Effector memory CD8-positive, alpha-beta T cell (primary cell): ENCODE data around the gene C3orf62.
A peak's percentile ranks its signal among the peaks of the same experiment; 100 is the strongest.

Experiments used
- ATAC-seq: fragments of 150-1000 bp; cut with Tn5 transposase; replicated peaks from 2 replicates; pipeline ENCODE4 v1.10.0; 2021; ENCODE audit warnings: mild to moderate bottlenecking, moderate library complexity
- DNase-seq, 3 experiments: peaks; one replicate each; pipeline ENCODE4 v3.0.0; 2021
- H3K27ac Mint-ChIP-seq, 2 donors: one replicate each; pipeline ENCODE4 v1.8.0; 2022; ENCODE audit warnings: mild to moderate bottlenecking in 2 of 2, mixed read lengths in 2 of 2, moderate library complexity in 2 of 2
- H3K27me3 Mint-ChIP-seq, 2 donors: one replicate each; pipeline ENCODE4 v1.8.0; 2022; ENCODE audit warnings: mixed read lengths in 2 of 2
- H3K36me3 Mint-ChIP-seq: one replicate; pipeline ENCODE4 v1.8.0; 2022; ENCODE audit warnings: mild to moderate bottlenecking, moderate library complexity, mixed read lengths; ENCODE audit not compliant: insufficient read depth
- H3K4me1 Mint-ChIP-seq, 2 donors: one replicate each; pipeline ENCODE4 v1.8.0; 2022; ENCODE audit warnings: low read depth in 2 of 2, mixed read lengths in 2 of 2
- H3K4me3 Mint-ChIP-seq, 2 donors: one replicate each; pipeline ENCODE4 v1.8.0; 2022; ENCODE audit warnings: mild to moderate bottlenecking in 2 of 2, mixed read lengths in 2 of 2, moderate library complexity in 2 of 2
- H3K9me3 Mint-ChIP-seq, 2 donors: one replicate each; pipeline ENCODE4 v1.8.0; 2022; ENCODE audit warnings: mixed read lengths in 2 of 2
- total RNA-seq, 9 experiments: gene quantifications; one replicate each; lab custom pipeline; 2026; lab: John Stamatoyannopoulos, UW

The C3orf62 gene
- 8.9 to 16.1 (median 10.9) reads per million in 9 experiments for total RNA-seq

DNA sequence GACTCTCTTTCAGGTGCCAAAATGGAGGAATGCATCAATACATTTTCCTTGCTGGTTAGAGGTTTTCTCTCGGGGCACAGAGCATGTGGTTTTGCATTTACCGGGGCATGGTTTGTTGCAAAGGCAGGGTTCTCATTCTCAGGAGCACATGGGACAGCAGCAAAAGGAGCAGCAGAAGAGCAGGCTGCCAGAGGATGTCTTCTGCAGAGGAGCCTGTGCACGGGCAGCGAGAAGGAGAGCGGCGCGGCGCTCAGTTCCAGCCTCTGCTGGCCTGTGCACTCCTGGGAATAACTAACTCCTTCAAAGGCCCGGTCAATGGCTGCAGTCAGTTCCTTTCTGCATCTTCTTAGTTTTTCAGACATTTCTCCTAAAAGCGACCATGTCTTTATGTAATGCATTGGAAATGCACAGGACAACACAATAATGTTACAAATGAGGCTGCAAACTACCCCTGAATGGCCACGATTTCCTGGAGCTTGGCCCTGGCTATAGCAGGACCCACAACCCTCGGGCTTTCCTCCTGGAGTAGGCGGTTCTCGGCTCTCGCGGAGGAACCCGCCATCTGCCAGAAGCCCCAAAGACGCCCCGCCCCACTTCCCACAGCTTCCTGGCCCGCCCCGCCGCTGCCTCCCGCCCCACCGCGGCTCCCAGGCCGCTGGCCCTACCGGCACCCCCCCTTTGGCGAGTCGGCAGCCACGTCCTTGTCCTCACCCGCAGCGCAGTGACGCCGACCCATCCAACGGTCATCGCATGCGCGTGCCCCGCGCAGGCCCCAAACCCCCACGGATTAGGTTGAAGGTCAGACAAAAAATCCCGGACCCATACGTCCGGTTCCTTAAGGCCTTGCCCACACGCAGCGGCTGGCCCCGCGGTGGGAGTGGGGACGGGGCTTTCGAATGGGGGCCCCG lies at the start of gene C3orf62:
C3orf62 (minus strand) TSS at position 758 of the 908 bp plus-strand sequence; CDS start at position 398, 360 bp downstream.
- ATAC-seq: peak; percentile 88
- Mint-ChIP-seq H3K9me3 (no peaks in the 10 kb centered on the region), H3K27ac (peak within 1 kb of the TSS; percentile 88 to 94), H3K4me1 (peaks cover 16 to 22% of the 10 kb centered on the region in 2 donors), H3K4me3 (peak within 1 kb of the TSS; percentile 78 to 88), H3K27me3 (no peaks in the 10 kb centered on the region), H3K36me3 (peaks cover 31% of the 10 kb centered on the region)
- DNase-seq: peak; percentile 50 to 56 (median 53)

DNA sequence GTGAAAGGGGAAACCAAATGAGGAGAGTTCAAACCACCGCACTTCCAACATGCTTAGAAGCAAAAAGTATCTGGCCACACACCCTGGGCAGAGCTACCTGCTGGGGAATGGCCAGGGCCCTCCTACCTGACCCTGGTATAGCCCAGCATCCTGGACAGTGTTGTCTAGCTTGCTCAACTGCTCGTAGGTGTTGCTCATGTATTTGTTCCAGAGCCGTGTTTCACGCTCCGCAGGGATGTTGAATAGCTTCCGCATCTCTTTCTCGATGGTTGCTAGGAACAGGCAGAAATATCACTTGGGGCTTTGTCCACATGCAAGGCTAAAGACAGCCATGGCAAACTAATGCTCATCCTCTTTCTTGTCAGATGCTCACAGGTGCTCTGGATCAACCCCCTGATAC lies 47.7 kb upstream of the C3orf62 start:
- H3K27ac Mint-ChIP-seq: peak overlapping the region in 1 of 2 donors; percentile 65
- H3K4me3 Mint-ChIP-seq: no peak overlapping the region
- DNase-seq (no peak), ATAC-seq (no peak)
- no peaks in the 10 kb centered on the region for H3K9me3 Mint-ChIP-seq
- H3K4me1 Mint-ChIP-seq: peaks cover 0 to 7% of the 10 kb centered on the region in 2 donors
- no peaks in the 10 kb centered on the region for H3K27me3 Mint-ChIP-seq
- peaks cover 94% of the 10 kb centered on the region for H3K36me3 Mint-ChIP-seq

- Mint-ChIP-seq H3K9me3 (no peaks in the 10 kb centered on the region), H3K36me3 (peaks cover 84% of the 10 kb centered on the region), H3K27me3 (no peaks in the 10 kb centered on the region), H3K4me3 (no peak overlapping the region), H3K4me1 (peaks cover 0 to 3% of the 10 kb centered on the region in 2 donors), H3K27ac (no peak overlapping the region)
- no peak for ATAC-seq
- no peak for DNase-seq
Measured at GRCh38 chr3:49316696-49317457, 39.8 kb upstream of the C3orf62 start.

DNA sequence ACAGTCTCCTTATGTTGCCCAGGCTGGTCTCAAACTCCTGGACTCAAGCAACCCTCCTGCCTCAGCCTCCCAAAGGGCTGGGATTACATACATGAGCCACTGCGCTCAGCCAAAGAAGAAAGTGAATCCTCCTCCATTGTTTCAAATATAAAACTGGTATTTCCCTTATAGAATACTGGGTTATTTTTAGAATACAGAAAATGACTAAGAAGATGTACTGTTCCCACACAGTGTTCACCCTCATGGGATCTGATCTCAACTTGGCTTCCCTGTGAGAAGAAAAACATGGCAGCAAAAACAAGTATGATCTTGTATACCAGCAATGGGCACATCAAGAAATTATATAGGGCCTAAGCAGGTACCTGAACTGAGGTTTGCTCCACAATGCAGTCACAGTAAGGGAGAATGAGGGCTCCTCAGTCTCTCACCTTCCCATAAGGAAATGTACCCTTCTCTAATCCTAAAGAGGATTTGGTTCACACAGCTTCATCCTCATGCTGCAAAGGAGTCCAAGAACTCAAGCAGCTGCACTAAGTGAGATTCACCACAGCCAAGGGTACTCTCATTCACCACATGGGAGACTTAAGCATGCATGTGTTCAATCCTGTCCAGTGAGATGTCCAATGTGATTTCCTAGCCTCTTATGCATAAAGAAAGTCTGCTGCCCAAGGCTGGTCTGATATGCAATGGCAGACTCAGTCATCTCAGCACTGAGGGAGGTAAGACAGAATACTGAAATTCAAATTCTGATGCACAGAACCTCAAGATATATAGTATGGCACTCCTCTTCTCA lies 37.1 kb upstream of the C3orf62 start:
- Mint-ChIP-seq H3K4me3 (no peak overlapping the region), H3K27me3 (no peaks in the 10 kb centered on the region), H3K9me3 (no peaks in the 10 kb centered on the region), H3K4me1 (peaks cover under 1 to 7% of the 10 kb centered on the region in 2 donors), H3K27ac (peak overlapping the region in 1 of 2 donors; percentile 25), H3K36me3 (peaks cover 82% of the 10 kb centered on the region)
- ATAC-seq (no peak), DNase-seq (no peak)

- peaks cover 3 to 7% of the 10 kb centered on the region in 2 donors for H3K4me1 Mint-ChIP-seq
- ATAC-seq: no peak
- no peaks in the 10 kb centered on the region for H3K27me3 Mint-ChIP-seq
- H3K4me3 Mint-ChIP-seq: no peak overlapping the region
- H3K27ac Mint-ChIP-seq: peak overlapping the region in 1 of 2 donors; percentile 0
- no peak for DNase-seq
- H3K36me3 Mint-ChIP-seq: peaks cover 78% of the 10 kb centered on the region
- H3K9me3 Mint-ChIP-seq: no peaks in the 10 kb centered on the region
Measured at GRCh38 chr3:49311283-49311682, 34.3 kb upstream of the C3orf62 start.

DNA sequence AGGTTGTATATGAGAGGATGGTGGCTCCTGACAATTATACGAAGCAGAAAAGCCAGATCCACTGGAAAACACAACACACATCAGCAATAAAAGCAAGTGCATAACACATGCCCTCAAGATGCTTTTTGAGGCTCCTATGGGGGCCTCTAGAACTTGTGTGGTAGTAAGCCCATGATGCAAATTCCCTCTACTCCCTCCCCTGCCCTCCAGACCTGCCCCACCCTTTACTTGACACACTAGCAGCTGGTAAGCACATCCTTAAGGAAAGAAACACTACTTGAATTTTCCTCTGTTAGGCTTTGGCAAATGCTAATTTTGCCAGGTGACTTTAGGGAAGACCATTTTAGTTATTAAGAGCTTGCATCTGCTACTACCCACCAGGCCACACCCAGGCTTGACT lies 33.6 kb upstream of the C3orf62 start:
- H3K4me3 Mint-ChIP-seq: no peak overlapping the region
- no peaks in the 10 kb centered on the region for H3K27me3 Mint-ChIP-seq
- peaks cover 3 to 6% of the 10 kb centered on the region in 2 donors for H3K4me1 Mint-ChIP-seq
- H3K27ac Mint-ChIP-seq: peak overlapping the region in 1 of 2 donors; percentile 0
- peaks cover 81% of the 10 kb centered on the region for H3K36me3 Mint-ChIP-seq
- ATAC-seq (no peak), DNase-seq (no peak)
- H3K9me3 Mint-ChIP-seq: no peaks in the 10 kb centered on the region

- no peaks in the 10 kb centered on the region for H3K9me3 Mint-ChIP-seq
- H3K4me1 Mint-ChIP-seq: peaks cover 0 to 3% of the 10 kb centered on the region in 2 donors
- H3K4me3 Mint-ChIP-seq: no peak overlapping the region
- no peaks in the 10 kb centered on the region for H3K27me3 Mint-ChIP-seq
- DNase-seq (no peak), ATAC-seq (no peak)
- H3K27ac Mint-ChIP-seq: no peak overlapping the region
- H3K36me3 Mint-ChIP-seq: peaks cover 92% of the 10 kb centered on the region
Measured at GRCh38 chr3:49305608-49306007, 28.6 kb upstream of the C3orf62 start.

- no peak for DNase-seq
- no peaks in the 10 kb centered on the region for H3K27me3 Mint-ChIP-seq
- H3K36me3 Mint-ChIP-seq: peaks cover 96% of the 10 kb centered on the region
- ATAC-seq: no peak
- H3K9me3 Mint-ChIP-seq: no peaks in the 10 kb centered on the region
- no peak overlapping the region for H3K4me3 Mint-ChIP-seq
- H3K27ac Mint-ChIP-seq: no peak overlapping the region
- no peaks in the 10 kb centered on the region for H3K4me1 Mint-ChIP-seq
Measured at GRCh38 chr3:49302613-49303012, 25.6 kb upstream of the C3orf62 start.

DNA sequence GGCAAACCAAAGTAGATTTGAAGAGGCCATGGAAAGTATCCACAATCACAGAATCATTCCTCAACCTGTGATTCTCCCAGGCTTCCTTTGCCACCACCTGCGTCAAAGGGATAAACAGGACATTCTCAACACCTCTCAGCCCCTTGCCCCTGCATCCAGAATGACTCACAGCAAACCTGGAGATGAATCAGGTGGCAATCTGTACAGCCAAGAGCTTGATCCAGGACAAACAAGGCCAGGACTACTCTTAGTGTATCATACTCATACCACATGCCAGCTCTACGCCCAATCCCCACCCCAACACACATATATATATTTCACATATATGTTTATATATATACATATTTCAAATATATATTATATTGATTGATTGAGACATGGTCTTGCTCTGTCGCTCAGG lies 23.6 kb upstream of the C3orf62 start:
- Mint-ChIP-seq H3K4me1 (no peaks in the 10 kb centered on the region), H3K27me3 (no peaks in the 10 kb centered on the region), H3K27ac (no peak overlapping the region), H3K36me3 (peaks cover 90% of the 10 kb centered on the region), H3K4me3 (no peak overlapping the region), H3K9me3 (no peaks in the 10 kb centered on the region)
- no peak for DNase-seq
- no peak for ATAC-seq

- H3K27me3 Mint-ChIP-seq: no peaks in the 10 kb centered on the region
- DNase-seq: no peak
- peak overlapping the region in 1 of 2 donors; percentile 56 for H3K27ac Mint-ChIP-seq
- H3K9me3 Mint-ChIP-seq: no peaks in the 10 kb centered on the region
- H3K36me3 Mint-ChIP-seq: peaks cover 91% of the 10 kb centered on the region
- ATAC-seq: no peak
- no peaks in the 10 kb centered on the region for H3K4me1 Mint-ChIP-seq
- H3K4me3 Mint-ChIP-seq: no peak overlapping the region
Measured at GRCh38 chr3:49298511-49298910, 21.5 kb upstream of the C3orf62 start.

GRCh38 chr3:49296781-49297411 lies 19.9 kb upstream of the C3orf62 start:
- Mint-ChIP-seq H3K27me3 (no peaks in the 10 kb centered on the region), H3K36me3 (peaks cover 92% of the 10 kb centered on the region), H3K4me1 (no peaks in the 10 kb centered on the region), H3K9me3 (no peaks in the 10 kb centered on the region), H3K27ac (peak overlapping the region; percentile 23 to 82), H3K4me3 (no peak overlapping the region)
- ATAC-seq (no peak), DNase-seq (no peak)

DNA sequence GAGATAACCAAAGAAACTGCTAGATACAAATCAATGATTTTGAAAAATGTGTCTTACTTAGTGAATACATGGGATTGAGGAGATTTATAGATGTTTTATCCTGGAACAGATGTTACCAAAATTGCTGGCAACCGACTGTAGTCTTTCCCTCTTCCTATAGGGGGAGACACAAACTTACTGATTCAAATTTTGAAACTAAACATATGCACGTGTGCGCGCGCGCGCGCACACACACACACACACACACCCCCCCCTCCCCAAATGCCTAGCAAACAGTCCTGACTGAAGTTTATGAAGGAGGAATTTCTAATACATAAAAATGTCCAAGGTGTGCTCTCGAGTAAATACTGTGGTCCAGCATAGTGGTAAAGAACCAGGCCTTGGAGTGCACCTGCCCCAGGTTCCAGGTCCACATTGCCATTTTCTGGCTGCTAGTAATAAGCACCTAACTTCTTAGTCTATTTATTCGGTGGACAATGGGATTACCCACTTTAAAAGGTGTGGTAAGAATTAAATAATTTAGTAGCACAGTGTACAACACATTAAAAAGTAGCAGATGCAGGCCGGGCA lies 18.5 kb upstream of the C3orf62 start:
- Mint-ChIP-seq H3K9me3 (no peaks in the 10 kb centered on the region), H3K4me3 (no peak overlapping the region), H3K36me3 (peaks cover 86% of the 10 kb centered on the region), H3K4me1 (no peaks in the 10 kb centered on the region), H3K27me3 (no peaks in the 10 kb centered on the region), H3K27ac (peak overlapping the region in 1 of 2 donors; percentile 23)
- DNase-seq (peak in 2 of 3 experiments; percentile 8 to 21), ATAC-seq (peak; percentile 44)
